CD14-positive monocyte (primary cell): ENCODE data around the gene HPSE2. TPM values are rescaled to one million over a fixed set of nuclear protein-coding genes. Genes with fewer than 3 reads are reported as not detected.
"Not testable (repeated sequence)": the region's sequence is repeated elsewhere in the genome, so short reads cannot be mapped to it uniquely, and the experiment has no call there.

Experiments used
- DNase-seq, 3 donors: peaks; one replicate each; pipeline ENCODE4 v3.0.0-alpha.2; 2011 to 2022
- H2AFZ ChIP-seq: 2 replicates; pipeline ENCODE4 v1.6.0; 2012; ENCODE audit warnings: mild to moderate bottlenecking, low read depth, low read length, inconsistent platforms; ENCODE audit not compliant: insufficient read depth, poor library complexity, severe bottlenecking
- H3K27ac ChIP-seq, 2 donors: 1 replicate in 1 of 2; 2 replicates in 1 of 2; pipeline ENCODE4 v1.5.1; 2012 to 2013; ENCODE audit warnings: low read length in 2 of 2, control low read depth in 1 of 2, inconsistent platforms in 1 of 2, low read depth in 1 of 2, mild to moderate bottlenecking in 1 of 2
- H3K27me3 ChIP-seq, 2 donors: one replicate each; pipeline versions ENCODE4 v1.6.0 to v1.6.1; 2011 to 2013; ENCODE audit warnings: low read length in 2 of 2; ENCODE audit not compliant: control insufficient read depth in 2 of 2, insufficient read depth in 2 of 2
- H3K36me3 ChIP-seq, 2 donors: replicated peaks in 1 of 2; 1 replicate in 1 of 2; 2 replicates in 1 of 2; pipeline versions ENCODE4 v1.5.1 to v1.6.1; 2012 to 2013; ENCODE audit warnings: low read length in 2 of 2, control low read depth in 1 of 2, inconsistent platforms in 1 of 2, mild to moderate bottlenecking in 1 of 2; ENCODE audit not compliant: insufficient read depth in 2 of 2, control insufficient read depth in 1 of 2
- H3K4me1 ChIP-seq, 2 donors: 1 replicate in 1 of 2; 2 replicates in 1 of 2; pipeline versions ENCODE4 v1.5.1 to v1.6.1; 2012 to 2013; ENCODE audit warnings: low read length in 2 of 2, control low read depth in 1 of 2, inconsistent platforms in 1 of 2, mild to moderate bottlenecking in 1 of 2, moderate library complexity in 1 of 2; ENCODE audit not compliant: insufficient read depth in 2 of 2, control insufficient read depth in 1 of 2
- H3K4me2 ChIP-seq: replicated peaks from 2 replicates; pipeline ENCODE3; 2012; ENCODE audit warnings: low read length, moderate library complexity, mild to moderate bottlenecking; ENCODE audit not compliant: poor library complexity, severe bottlenecking; ENCODE audit errors: extremely low read depth
- H3K4me3 ChIP-seq, 3 experiments: fragments of 200-600 bp in 1 of 3; sonication (generic) in 1 of 3; replicated peaks in 1 of 3; 1 replicate in 2 of 3; 2 replicates in 1 of 3; pipeline ENCODE4 v1.5.1; 2011 to 2013; ENCODE audit warnings: low read length in 3 of 3, mild to moderate bottlenecking in 3 of 3, control low read depth in 2 of 3, low read depth in 2 of 3, inconsistent platforms in 1 of 3, moderate library complexity in 1 of 3
- H3K79me2 ChIP-seq: 2 replicates; pipeline ENCODE4 v1.6.0; 2012; ENCODE audit warnings: mild to moderate bottlenecking, control low read depth, inconsistent platforms, low read length, moderate library complexity; ENCODE audit not compliant: insufficient read depth
- H3K9ac ChIP-seq: 2 replicates; pipeline ENCODE4 v1.6.0; 2017; ENCODE audit warnings: low read length, mild to moderate bottlenecking; ENCODE audit not compliant: insufficient read depth, poor library complexity, severe bottlenecking
- H3K9me3 ChIP-seq, 2 donors: replicated peaks in 1 of 2; 1 replicate in 1 of 2; 2 replicates in 1 of 2; pipeline versions ENCODE4 v1.5.1 to v1.6.1; 2012 to 2013; ENCODE audit warnings: low read length in 2 of 2, control low read depth in 1 of 2; ENCODE audit not compliant: control insufficient read depth in 1 of 2, insufficient read depth in 1 of 2
- H4K20me1 ChIP-seq: 2 replicates; pipeline ENCODE4 v1.6.0; 2012; ENCODE audit warnings: mild to moderate bottlenecking, low read length, control low read depth, moderate library complexity; ENCODE audit not compliant: insufficient read depth
- H3K27ac Mint-ChIP-seq, 7 donors: one replicate each; pipeline ENCODE4 v1.8.0; 2020; ENCODE audit warnings: mild to moderate bottlenecking in 7 of 7, mixed read lengths in 7 of 7, moderate library complexity in 6 of 7, inconsistent platforms in 2 of 7
- H3K27me3 Mint-ChIP-seq, 3 donors: one replicate each; pipeline ENCODE4 v1.8.0; 2021 to 2022; ENCODE audit warnings: low read depth in 3 of 3, mild to moderate bottlenecking in 3 of 3, mixed read lengths in 3 of 3, moderate library complexity in 3 of 3, inconsistent platforms in 1 of 3
- H3K36me3 Mint-ChIP-seq, 2 donors: one replicate each; pipeline ENCODE4 v1.8.0; 2020; ENCODE audit warnings: mixed read lengths in 2 of 2, inconsistent platforms in 1 of 2, mild to moderate bottlenecking in 1 of 2
- H3K4me1 Mint-ChIP-seq: one replicate; pipeline ENCODE4 v1.8.0; 2020; ENCODE audit warnings: mild to moderate bottlenecking, mixed read lengths
- H3K4me3 Mint-ChIP-seq, 2 donors: one replicate each; pipeline ENCODE4 v1.8.0; 2020; ENCODE audit warnings: mild to moderate bottlenecking in 2 of 2, mixed read lengths in 2 of 2, moderate library complexity in 1 of 2
- H3K9me3 Mint-ChIP-seq, 7 donors: one replicate each; pipeline ENCODE4 v1.8.0; 2020 to 2022; ENCODE audit warnings: mixed read lengths in 7 of 7, mild to moderate bottlenecking in 6 of 7, moderate library complexity in 6 of 7, inconsistent platforms in 2 of 7
- CTCF ChIP-seq: fragments of 200-600 bp; IDR thresholded peaks from one replicate; pipeline ENCODE4 v1.8.0; 2022; ENCODE audit warnings: antibody characterized with exemption, mild to moderate bottlenecking
- WGBS: methylation state at CpG from one replicate; pipeline ENCODE4 v1.1.5; 2013; ENCODE audit warnings: missing lambda C conversion rate; ENCODE audit not compliant: insufficient coverage; 5-methylcytosine and 5-hydroxymethylcytosine counted together
- intact Hi-C, 2 donors: fragments of 100-400 bp; cut with micrococcal nuclease; formaldehyde crosslinking; loops; one replicate each; pipeline versions ENCODE4 v1.15.0 to v1.15.1; 2023
- polyA plus RNA-seq, 3 donors: library from polyadenylated mRNA; depleted of rRNA in 1 of 3; unstranded in 2 of 3; stranded (reverse) in 1 of 3; fragments of 300-500 nt in 2 of 3; fragments of >200 nt in 1 of 3; fragmentation: Illumina TruSeq in 2 of 3; gene quantifications; 1 replicate in 2 of 3; 2 replicates in 1 of 3; pipeline ENCODE4 v1.2.3, GENCODE V29; 2012 to 2021

HPSE2 gene
- polyA plus RNA-seq, 3 donors = not detected

GRCh38 chr10:98510412-98510995 is 725.1 kb downstream of the HPSE2 start:
- Mint-ChIP-seq H3K4me3 (no peak overlapping the region), H3K9me3 (peaks cover 0 to 8% (median 2%) of the 10 kb centered on the region in 7 donors)

GRCh38 chr10:98509745-98510144 is 725.9 kb downstream of the HPSE2 start:
- Histone ChIP-seq H3K9me3 (no peaks in the 10 kb centered on the region), H2AFZ (no peak overlapping the region), H3K4me1 (no peaks in the 10 kb centered on the region), H4K20me1 (no peaks in the 10 kb centered on the region), H3K27ac (no peak overlapping the region), H3K4me2 (no peak overlapping the region), H3K36me3 (no peaks in the 10 kb centered on the region), H3K27me3 (no peaks in the 10 kb centered on the region), H3K9ac (no peak overlapping the region), H3K4me3 (no peak overlapping the region), H3K79me2 (no peaks in the 10 kb centered on the region)
- Mint-ChIP-seq H3K4me1 (no peaks in the 10 kb centered on the region), H3K9me3 (peaks cover 0 to 6% (median 2%) of the 10 kb centered on the region in 7 donors), H3K4me3 (no peak overlapping the region), H3K36me3 (no peaks in the 10 kb centered on the region), H3K27ac (no peak overlapping the region), H3K27me3 (peaks cover 0 to 9% (median 3%) of the 10 kb centered on the region in 3 donors)
- 88% methylated on average over 5 of the region's 7 CpGs for WGBS
- no peak for DNase-seq
- TF ChIP-seq CTCF = no peak
- intact Hi-C loops = no loop called here

More at GRCh38 chr10:98510412-98510995, 725.1 kb downstream of the HPSE2 start:
- no peak overlapping the region for H3K27ac Mint-ChIP-seq
- Histone ChIP-seq H3K4me3 (no peak overlapping the region), H3K4me1 (no peaks in the 10 kb centered on the region), H3K27me3 (no peaks in the 10 kb centered on the region), H3K79me2 (no peaks in the 10 kb centered on the region), H4K20me1 (no peaks in the 10 kb centered on the region), H3K36me3 (no peaks in the 10 kb centered on the region), H3K9ac (no peak overlapping the region), H3K9me3 (no peaks in the 10 kb centered on the region), H3K27ac (no peak overlapping the region), H3K4me2 (no peak overlapping the region), H2AFZ (no peak overlapping the region)
- no peaks in the 10 kb centered on the region for H3K36me3 Mint-ChIP-seq
- H3K4me1 Mint-ChIP-seq = no peaks in the 10 kb centered on the region
- peaks cover 0 to 9% (median 3%) of the 10 kb centered on the region in 3 donors for H3K27me3 Mint-ChIP-seq
- TF ChIP-seq CTCF = no peak
- DNase-seq = no peak
- intact Hi-C loops = no loop called here
- 92% methylated on average over 2 of the region's 4 CpGs for WGBS

GRCh38 chr10:98502535-98502934 is 733.1 kb downstream of the HPSE2 start:
- H3K27me3 ChIP-seq, H3K9ac ChIP-seq, H3K4me3 ChIP-seq, H3K4me1 Mint-ChIP-seq, H3K4me2 ChIP-seq, intact Hi-C loops, H3K4me1 ChIP-seq, H4K20me1 ChIP-seq, H3K79me2 ChIP-seq, H3K27ac Mint-ChIP-seq, H3K9me3 ChIP-seq, H3K27ac ChIP-seq, H3K4me3 Mint-ChIP-seq, H3K36me3 ChIP-seq, DNase-seq, H2AFZ ChIP-seq, H3K36me3 Mint-ChIP-seq: not testable (repeated sequence)
- H3K27me3 Mint-ChIP-seq = peaks cover 3 to 11% (median 5%) of the 10 kb centered on the region in 3 donors
- peaks cover 1 to 14% (median 6%) of the 10 kb centered on the region in 7 donors for H3K9me3 Mint-ChIP-seq
- 80% methylated on average over 2 of the region's 2 CpGs for WGBS
